A549 (cell line): ENCODE data around the gene MOK.

Experiments used
- BHLHE40 ChIP-seq: IDR thresholded peaks from 2 replicates; pipeline ENCODE4 v1.6.1; 2012; ENCODE audit warnings: low read depth, low read length, inconsistent platforms
- ESRRA ChIP-seq: fragments of 150-350 bp; IDR thresholded peaks from 2 replicates; pipeline ENCODE4 v1.6.1; 2014; ENCODE audit warnings: mild to moderate bottlenecking, low read length, borderline replicate concordance
- HDAC2 ChIP-seq: fragments of 200-600 bp; sonication (generic); IDR thresholded peaks from 2 replicates; pipeline ENCODE4 v1.6.1; 2016
- JUN ChIP-seq, 2 experiments: fragments of >200 bp; sonication (Bioruptor Twin); formaldehyde crosslinking; IDR thresholded peaks; 2 replicates in 1 of 2; 3 replicates in 1 of 2; pipeline ENCODE4 v1.6.1; 2016 to 2017
- KDM1A ChIP-seq: fragments of 200-600 bp; sonication (generic); IDR thresholded peaks from 2 replicates; pipeline ENCODE4 v1.6.1; 2016; ENCODE audit warnings: low read depth, mild to moderate bottlenecking
- MAX ChIP-seq: IDR thresholded peaks from 2 replicates; pipeline ENCODE4 v1.6.1; 2012
- RAD21 ChIP-seq, 2 experiments: fragments of >200 bp in 1 of 2; sonication (Bioruptor Twin) in 1 of 2; formaldehyde crosslinking in 1 of 2; IDR thresholded peaks in 1 of 2; conservative IDR thresholded peaks in 1 of 2; 2 replicates in 1 of 2; 3 replicates in 1 of 2; pipeline ENCODE4 v1.6.1; 2012 to 2018; ENCODE audit warnings: inconsistent platforms in 1 of 2
- REST ChIP-seq: fragments of 200-600 bp; sonication (generic); IDR thresholded peaks from 2 replicates; pipeline ENCODE4 v1.6.1; 2016; ENCODE audit warnings: antibody characterized with exemption, mild to moderate bottlenecking, moderate library complexity
- RFX5 ChIP-seq: fragments of 450-650 bp; IDR thresholded peaks from 2 replicates; pipeline ENCODE4 v1.7.1; 2014; ENCODE audit warnings: antibody characterized with exemption, mild to moderate bottlenecking, moderate library complexity
- SMC3 ChIP-seq: fragments of >200 bp; sonication (Bioruptor Twin); formaldehyde crosslinking; IDR thresholded peaks from 3 replicates; pipeline ENCODE4 v1.6.1; 2018; ENCODE audit warnings: inconsistent platforms
- TFCP2L1 ChIP-seq: fragments of 250-450 bp; sonication (Bioruptor Pico); IDR thresholded peaks from 2 replicates; pipeline ENCODE4 v1.5.0; 2021; ENCODE audit warnings: mild to moderate bottlenecking
- USF2 ChIP-seq: fragments of 450-650 bp; IDR thresholded peaks from 2 replicates; pipeline ENCODE4 v1.6.1; 2014; ENCODE audit warnings: antibody characterized with exemption
- ZC3H11A ChIP-seq: fragments of 450-650 bp; IDR thresholded peaks from 2 replicates; pipeline ENCODE4 v1.6.1; 2014; ENCODE audit warnings: antibody characterized with exemption, mild to moderate bottlenecking
- TF ChIP-seq, protein P1 (sequence below): fragments of >200 bp; sonication (Bioruptor Twin); formaldehyde crosslinking; IDR thresholded peaks from 3 replicates; pipeline ENCODE4 v1.5.1; 2016

GRCh38 chr14:102230481-102231210, 74.3 kb downstream of the MOK start:
- TF ChIP-seq, protein P1, sequence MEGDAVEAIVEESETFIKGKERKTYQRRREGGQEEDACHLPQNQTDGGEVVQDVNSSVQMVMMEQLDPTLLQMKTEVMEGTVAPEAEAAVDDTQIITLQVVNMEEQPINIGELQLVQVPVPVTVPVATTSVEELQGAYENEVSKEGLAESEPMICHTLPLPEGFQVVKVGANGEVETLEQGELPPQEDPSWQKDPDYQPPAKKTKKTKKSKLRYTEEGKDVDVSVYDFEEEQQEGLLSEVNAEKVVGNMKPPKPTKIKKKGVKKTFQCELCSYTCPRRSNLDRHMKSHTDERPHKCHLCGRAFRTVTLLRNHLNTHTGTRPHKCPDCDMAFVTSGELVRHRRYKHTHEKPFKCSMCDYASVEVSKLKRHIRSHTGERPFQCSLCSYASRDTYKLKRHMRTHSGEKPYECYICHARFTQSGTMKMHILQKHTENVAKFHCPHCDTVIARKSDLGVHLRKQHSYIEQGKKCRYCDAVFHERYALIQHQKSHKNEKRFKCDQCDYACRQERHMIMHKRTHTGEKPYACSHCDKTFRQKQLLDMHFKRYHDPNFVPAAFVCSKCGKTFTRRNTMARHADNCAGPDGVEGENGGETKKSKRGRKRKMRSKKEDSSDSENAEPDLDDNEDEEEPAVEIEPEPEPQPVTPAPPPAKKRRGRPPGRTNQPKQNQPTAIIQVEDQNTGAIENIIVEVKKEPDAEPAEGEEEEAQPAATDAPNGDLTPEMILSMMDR = no peak
- no peak for TF ChIP-seq HDAC2
- TF ChIP-seq TFCP2L1 = no peak
- no peak for TF ChIP-seq REST
- TF ChIP-seq ESRRA = no peak
- no peak for TF ChIP-seq ZC3H11A
- TF ChIP-seq USF2 = no peak
- no peak for TF ChIP-seq RAD21 (conservative IDR thresholded peaks at IDR 0.05 in 1 of 2, IDR thresholded peaks at IDR 0.05 in 1 of 2)
- no peak for TF ChIP-seq RFX5
- TF ChIP-seq BHLHE40 = no peak
- TF ChIP-seq JUN (IDR thresholded peaks at IDR 0.05) = no peak
- TF ChIP-seq MAX = no peak
- TF ChIP-seq KDM1A = no peak
- no peak for TF ChIP-seq SMC3
